NCI-H460 (cell line): ENCODE measurements around the gene JADE1. TPM values are rescaled to one million over a fixed set of nuclear protein-coding genes. Genes with fewer than 3 reads are reported as not detected.

Experiments
- DNase-seq: peaks from one replicate; pipeline ENCODE4 v3.0.0-alpha.2; 2016; ENCODE audit warnings: low read depth; ENCODE audit errors: extremely low read depth
- total RNA-seq: library from RNA; depleted of rRNA; stranded (reverse); fragments of >200 nt; shearing (Covaris generic); gene quantifications from 2 replicates; pipeline ENCODE4 v1.2.3, GENCODE V29; 2014

JADE1 gene
- total RNA-seq, 1 experiment from 2014 or later = 26.7 TPM

GRCh38 chr4:128837679-128838078, 28.2 kb downstream of the JADE1 start:
- DNase-seq = no peak

GRCh38 chr4:128840711-128841318, 31.3 kb downstream of the JADE1 start:
- DNase-seq = no peak

- DNase-seq = no peak
These were observed 31.9 kb downstream of the JADE1 start for GRCh38 chr4:128841402-128841801.

GRCh38 chr4:128844931-128845330, 35.4 kb downstream of the JADE1 start:
- DNase-seq = no peak

GRCh38 chr4:128846063-128846462, 36.6 kb downstream of the JADE1 start:
- no peak for DNase-seq

- no peak for DNase-seq
These were observed 37.7 kb downstream of the JADE1 start for GRCh38 chr4:128847082-128847724.

- no peak for DNase-seq
These were observed 39.0 kb downstream of the JADE1 start for GRCh38 chr4:128848461-128848860.

- DNase-seq = no peak
These were observed 40.8 kb downstream of the JADE1 start for GRCh38 chr4:128850252-128850651.

- DNase-seq = no peak
These were observed 44.2 kb downstream of the JADE1 start for GRCh38 chr4:128853741-128854140.

- no peak for DNase-seq
These were observed 44.9 kb downstream of the JADE1 start for GRCh38 chr4:128854433-128854832.

- DNase-seq = no peak
These were observed 46.1 kb downstream of the JADE1 start for GRCh38 chr4:128855621-128856020.

- no peak for DNase-seq
These were observed 46.7 kb downstream of the JADE1 start for GRCh38 chr4:128856246-128856645.

GRCh38 chr4:128858879-128859671, 49.6 kb downstream of the JADE1 start:
- no peak for DNase-seq

GRCh38 chr4:128859887-128860677, 50.6 kb downstream of the JADE1 start:
- no peak for DNase-seq

- no peak for DNase-seq
These were observed 52.5 kb downstream of the JADE1 start for GRCh38 chr4:128861856-128862518.

- no peak for DNase-seq
These were observed 53.3 kb downstream of the JADE1 start for GRCh38 chr4:128862608-128863311.

- DNase-seq = peak; percentile 73
These were observed 54.0 kb downstream of the JADE1 start for GRCh38 chr4:128863312-128864075.

GRCh38 chr4:128865132-128865531, 55.6 kb downstream of the JADE1 start:
- no peak for DNase-seq

- DNase-seq = no peak
These were observed 56.8 kb downstream of the JADE1 start for GRCh38 chr4:128866269-128866668.
